HG03442 (cell line): Measurements from ENCODE around the gene ADGRL4.
"Not testable (repeated sequence)": the region's sequence is repeated elsewhere in the genome, so short reads cannot be mapped to it uniquely, and the experiment has no call there.

Experiments used
- ATAC-seq: cut with Tn5 transposase; IDR thresholded peaks from one replicate; pipeline ENCODE4 v1.9.1; 2021; ENCODE audit warnings: mild to moderate bottlenecking, moderate library complexity; ENCODE audit not compliant: unreplicated experiment

The ADGRL4 gene

GRCh38 chr1:78919150-78919549, 87.4 kb downstream of the ADGRL4 start:
- ATAC-seq, result no peak

- ATAC-seq, result no peak
Observed at GRCh38 chr1:78918157-78918556, 88.4 kb downstream of the ADGRL4 start.

DNA sequence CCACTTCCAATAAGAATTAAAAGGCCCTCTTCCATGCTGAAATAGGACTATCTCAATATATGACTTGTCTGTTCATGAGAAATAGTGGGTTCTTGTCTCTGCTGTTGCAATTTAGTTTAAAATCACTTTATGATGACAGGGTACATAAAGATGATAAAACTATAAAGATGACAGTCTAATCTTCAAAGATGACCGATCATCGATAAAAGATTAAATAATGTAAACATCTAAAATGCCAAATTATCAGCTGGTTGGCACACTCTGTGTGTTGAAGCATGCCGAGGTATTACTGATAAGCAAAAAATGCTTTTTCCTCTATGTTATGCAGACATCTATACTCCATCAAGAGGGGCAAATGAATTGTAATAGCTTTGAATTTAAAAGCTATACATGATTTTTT, 89.5 kb downstream of the ADGRL4 start:
- no peak for ATAC-seq

- no peak for ATAC-seq
Observed at GRCh38 chr1:78913950-78914349, 92.6 kb downstream of the ADGRL4 start.

GRCh38 chr1:78911956-78912880, 94.3 kb downstream of the ADGRL4 start:
- ATAC-seq, result no peak

DNA sequence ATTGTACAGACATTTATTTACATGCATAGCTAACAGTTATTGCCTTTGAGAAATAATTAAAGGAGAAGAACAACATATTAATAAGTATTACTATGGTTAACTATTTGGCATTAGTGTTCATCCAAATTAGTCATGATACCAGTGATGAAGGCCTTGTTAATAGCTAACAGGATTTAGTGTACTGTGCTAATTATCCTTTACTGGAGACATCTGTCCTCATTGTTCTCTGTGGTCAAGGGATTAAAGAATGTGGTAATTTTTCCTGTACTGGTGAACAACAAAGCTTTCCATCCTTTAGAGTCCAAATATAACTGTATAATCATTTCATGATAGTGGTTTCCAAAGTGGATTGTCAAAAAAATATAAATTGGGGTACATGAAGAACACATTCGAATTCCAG, 103.9 kb downstream of the ADGRL4 start:
- no peak for ATAC-seq

DNA sequence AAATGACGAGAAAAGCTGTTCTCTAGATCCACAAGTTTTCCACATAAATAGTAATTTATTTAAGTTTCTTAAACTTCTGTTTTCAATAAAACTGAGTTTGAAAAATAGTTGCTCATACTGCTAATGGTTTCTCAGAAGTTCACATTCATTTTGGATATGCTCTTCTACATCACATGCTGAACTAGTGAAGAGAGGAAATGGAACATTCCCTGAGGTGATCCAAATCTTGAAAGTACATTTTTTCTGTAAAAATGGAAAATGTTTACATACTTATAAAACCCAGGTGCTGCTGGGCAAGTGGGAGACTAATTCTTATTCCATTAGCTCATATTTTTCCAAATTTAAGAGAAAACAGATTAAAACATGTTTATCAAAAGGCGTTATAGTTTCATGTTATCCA, 111.7 kb downstream of the ADGRL4 start:
- ATAC-seq, result no peak

- ATAC-seq, result no peak
Observed at GRCh38 chr1:78892260-78892840, 114.2 kb downstream of the ADGRL4 start.

- ATAC-seq, result no peak
Observed at GRCh38 chr1:78887458-78887857, 119.1 kb downstream of the ADGRL4 start.

- no peak for ATAC-seq
Observed at GRCh38 chr1:78884685-78885452, 121.7 kb downstream of the ADGRL4 start.

GRCh38 chr1:78880223-78880622, 126.3 kb downstream of the ADGRL4 start:
- ATAC-seq, result no peak

GRCh38 chr1:78875986-78876385, 130.5 kb downstream of the ADGRL4 start:
- not testable (repeated sequence) for ATAC-seq

DNA sequence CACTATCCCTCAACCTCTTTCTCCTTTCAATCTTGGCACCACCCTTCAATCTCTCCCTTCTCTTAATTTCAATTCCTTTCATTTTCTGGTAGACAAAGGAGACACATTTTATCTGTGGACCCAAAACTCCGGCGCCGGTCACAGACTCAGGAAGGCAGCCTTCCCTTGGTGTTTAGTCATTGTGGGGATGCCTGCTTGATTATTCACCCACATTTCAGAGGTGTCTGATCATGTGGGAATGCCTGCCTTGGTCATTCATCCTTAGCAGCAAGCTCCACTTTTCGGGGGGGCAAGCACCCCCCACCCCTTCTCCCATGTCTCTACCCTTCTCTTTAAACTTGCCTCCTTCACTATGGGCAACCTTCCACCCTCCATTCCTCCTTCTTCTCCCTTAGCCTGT, 133.7 kb downstream of the ADGRL4 start:
- ATAC-seq, result not testable (repeated sequence)

- no peak for ATAC-seq
Observed at GRCh38 chr1:78871249-78871648, 135.3 kb downstream of the ADGRL4 start.

DNA sequence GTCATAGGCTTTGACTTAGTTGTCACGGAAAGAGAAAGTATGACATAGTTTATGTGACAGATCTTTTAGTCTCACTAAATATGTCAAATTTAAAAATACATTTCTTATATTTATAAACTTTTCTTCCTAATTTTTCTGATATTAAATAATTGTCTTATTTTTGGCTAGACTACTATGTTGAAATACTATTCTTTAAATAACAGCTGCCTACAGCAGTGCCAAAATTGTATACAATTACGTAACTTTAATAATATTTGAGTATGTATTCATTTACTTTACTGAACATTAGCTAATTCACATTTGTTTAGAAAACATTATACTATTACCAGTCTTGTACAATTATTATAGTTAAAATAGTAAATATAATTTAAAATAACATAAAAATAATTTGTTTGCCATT, 137.4 kb downstream of the ADGRL4 start:
- ATAC-seq, result no peak

DNA sequence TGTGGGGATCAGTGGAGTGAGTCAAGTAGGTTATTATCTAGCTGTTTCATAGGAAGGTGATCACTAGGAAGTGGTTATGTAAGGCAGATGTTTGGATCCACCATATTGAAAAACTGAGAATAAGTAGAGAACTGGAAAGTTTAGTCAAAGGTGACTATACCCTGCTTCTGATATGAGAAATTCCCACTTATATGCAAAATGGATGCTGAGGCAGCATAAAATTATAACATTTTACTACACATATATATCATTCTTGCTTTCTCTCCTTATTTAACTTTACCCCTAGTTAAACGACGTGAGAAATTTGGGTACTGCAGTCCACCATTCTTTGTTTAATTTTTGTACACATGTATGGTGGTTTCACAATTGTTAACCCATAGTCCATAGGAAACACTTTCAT, 142.4 kb downstream of the ADGRL4 start:
- ATAC-seq, result no peak

DNA sequence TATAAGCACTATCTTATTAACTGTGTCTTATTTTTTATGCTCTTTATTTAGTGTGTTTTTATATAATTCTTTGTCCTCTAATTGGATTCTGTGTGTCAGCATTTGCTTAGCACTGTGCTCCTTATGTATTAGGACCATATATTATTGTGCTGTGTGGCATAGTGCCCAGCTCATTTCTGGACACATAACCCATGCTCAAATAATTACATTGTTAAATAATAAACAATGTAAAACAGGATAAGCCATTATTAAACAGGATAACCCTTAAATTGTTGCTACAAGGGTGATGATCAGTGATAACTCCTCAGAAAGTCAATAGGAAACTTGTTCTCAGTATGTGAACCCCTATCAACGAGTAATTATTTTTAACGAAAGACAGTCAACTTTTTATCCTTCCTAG, 150.4 kb downstream of the ADGRL4 start:
- no peak for ATAC-seq

DNA sequence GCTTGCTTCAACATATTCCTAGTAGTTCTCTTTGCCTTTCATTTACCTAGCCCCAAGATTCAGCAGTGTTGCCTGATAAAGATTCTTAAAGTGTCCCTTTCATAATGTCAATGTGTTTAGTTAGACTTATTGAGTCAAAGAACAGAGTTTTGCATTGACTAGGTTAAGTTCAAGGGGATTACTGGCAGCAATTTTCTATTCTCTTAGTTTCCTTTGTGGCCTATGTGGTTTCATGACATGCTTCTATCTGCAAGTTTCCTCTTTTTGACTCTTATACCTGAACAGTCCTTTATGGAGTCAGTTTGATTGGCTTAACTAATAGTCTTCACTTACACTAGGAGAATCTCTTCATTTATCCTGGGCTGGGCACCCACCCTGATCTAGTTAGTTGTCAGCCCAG, 151.3 kb downstream of the ADGRL4 start:
- peak; percentile 99 for ATAC-seq

- ATAC-seq, result no peak
Observed at GRCh38 chr1:78854556-78854955, 152.0 kb downstream of the ADGRL4 start.

- ATAC-seq, result no peak
Observed at GRCh38 chr1:78843546-78843945, 163.0 kb downstream of the ADGRL4 start.

DNA sequence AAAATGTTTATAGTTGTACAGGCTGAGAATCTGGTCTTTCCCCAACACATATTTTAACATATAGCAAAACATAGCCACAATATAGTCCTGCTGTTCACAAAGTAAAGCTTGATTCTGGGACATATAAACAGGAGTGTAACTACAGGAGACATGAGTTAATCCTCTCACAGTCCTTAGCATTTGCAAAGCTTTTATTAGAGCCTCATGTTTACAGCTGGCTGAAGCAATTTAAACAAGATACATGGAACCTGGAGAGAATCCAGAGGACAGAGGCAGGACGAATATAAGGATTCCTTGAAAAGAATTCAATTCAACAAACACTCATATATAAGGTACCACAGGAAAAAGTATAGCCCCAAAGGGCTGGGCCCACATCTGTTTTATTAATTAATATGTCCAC, 163.4 kb downstream of the ADGRL4 start:
- ATAC-seq, result no peak
